ENCODE data around the gene MTMR1. TPM values are rescaled to one million over a fixed set of nuclear protein-coding genes. Genes with fewer than 3 reads are reported as not detected.

Gene MTMR1
- total RNA-seq, 2 experiments from 2014 or later: 33.6 to 34.4 TPM

DNA sequence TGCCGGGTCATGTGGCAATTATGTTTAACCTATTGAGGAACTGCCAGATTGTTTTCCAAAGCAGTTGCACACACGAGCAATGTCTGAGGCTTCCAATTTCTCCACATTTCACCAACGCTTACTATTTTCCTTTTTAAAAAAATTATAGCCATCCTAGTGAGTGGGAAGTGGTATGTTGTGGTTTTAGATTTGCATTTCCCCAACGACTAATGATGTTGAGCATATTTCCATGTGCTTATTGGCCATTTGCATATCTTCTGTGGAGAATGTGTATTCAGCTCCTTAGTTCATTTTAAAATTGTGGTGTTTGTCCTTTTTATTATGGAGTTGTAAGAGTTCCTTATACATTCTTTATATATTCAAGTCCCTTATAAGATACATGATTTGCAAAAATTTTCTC, 60.2 kb downstream of the MTMR1 start:
- Mint-ChIP-seq H3K27me3 (no peaks in the 10 kb centered on the region), H3K9me3 (no peaks in the 10 kb centered on the region), H3K27ac (no peak overlapping the region), H3K4me1 (ENCODE audit: low read depth) (no peaks in the 10 kb centered on the region), H3K4me3 (no peak overlapping the region), H3K36me3 (ENCODE audit: low read depth) (peaks cover 83% of the 10 kb centered on the region)
- Histone ChIP-seq H3K9me3 (ENCODE audit: control insufficient read depth in 1 of 2, insufficient read depth in 1 of 2, low read length in 2 of 2) (no peaks in the 10 kb centered on the region), H3K27me3 (ENCODE audit: control insufficient read depth in 1 of 2, insufficient read depth in 2 of 2, low read length in 2 of 2) (no peaks in the 10 kb centered on the region), H3K27ac (ENCODE audit: low read depth in 1 of 2, low read length in 2 of 2) (no peak overlapping the region), H3K4me1 (ENCODE audit: insufficient read depth, low read length) (peaks cover 3% of the 10 kb centered on the region), H3K36me3 (ENCODE audit: insufficient read depth, low read length) (peaks cover 29% of the 10 kb centered on the region), H3K4me3 (ENCODE audit: low read length) (no peak overlapping the region)
- DNase-seq (no peak), ATAC-seq (ENCODE audit: poor library complexity) (no peak)
- intact Hi-C loops (cut with DNase I, micrococcal nuclease): no loop called here
- POLR2A ChIA-PET: no interaction called here
- TF ChIP-seq, protein P1, sequence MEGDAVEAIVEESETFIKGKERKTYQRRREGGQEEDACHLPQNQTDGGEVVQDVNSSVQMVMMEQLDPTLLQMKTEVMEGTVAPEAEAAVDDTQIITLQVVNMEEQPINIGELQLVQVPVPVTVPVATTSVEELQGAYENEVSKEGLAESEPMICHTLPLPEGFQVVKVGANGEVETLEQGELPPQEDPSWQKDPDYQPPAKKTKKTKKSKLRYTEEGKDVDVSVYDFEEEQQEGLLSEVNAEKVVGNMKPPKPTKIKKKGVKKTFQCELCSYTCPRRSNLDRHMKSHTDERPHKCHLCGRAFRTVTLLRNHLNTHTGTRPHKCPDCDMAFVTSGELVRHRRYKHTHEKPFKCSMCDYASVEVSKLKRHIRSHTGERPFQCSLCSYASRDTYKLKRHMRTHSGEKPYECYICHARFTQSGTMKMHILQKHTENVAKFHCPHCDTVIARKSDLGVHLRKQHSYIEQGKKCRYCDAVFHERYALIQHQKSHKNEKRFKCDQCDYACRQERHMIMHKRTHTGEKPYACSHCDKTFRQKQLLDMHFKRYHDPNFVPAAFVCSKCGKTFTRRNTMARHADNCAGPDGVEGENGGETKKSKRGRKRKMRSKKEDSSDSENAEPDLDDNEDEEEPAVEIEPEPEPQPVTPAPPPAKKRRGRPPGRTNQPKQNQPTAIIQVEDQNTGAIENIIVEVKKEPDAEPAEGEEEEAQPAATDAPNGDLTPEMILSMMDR (IDR thresholded peaks at IDR 0.05): no peak
- CTCF ChIA-PET: no interaction called here

DNA sequence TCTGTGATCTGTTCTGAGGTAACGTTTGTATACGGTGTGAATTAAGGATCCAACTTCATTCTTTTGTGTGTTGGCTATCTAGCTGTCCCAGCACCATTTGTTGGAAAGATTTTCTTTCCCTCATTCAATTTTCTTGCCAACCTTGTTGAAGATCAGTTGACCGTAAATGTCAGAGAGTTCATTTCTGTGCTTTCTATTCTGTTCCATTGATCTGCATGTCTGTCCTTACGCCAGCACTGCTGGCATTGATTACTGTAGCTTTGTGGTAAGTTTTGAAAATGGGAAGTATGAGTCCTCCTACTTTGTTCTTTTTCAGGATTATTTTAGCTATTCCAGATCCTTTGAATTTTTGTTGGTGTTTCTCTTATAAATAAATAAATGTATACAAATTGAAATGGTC, 60.8 kb downstream of the MTMR1 start:
- ChIA-PET POLR2A (interaction anchor here (1.1 kb wide), 1 partner anchor 10 kb away, joined by 3 read pairs; no protein-coding TSS in a partner anchor), CTCF (no interaction called here)
- intact Hi-C loops (cut with DNase I, micrococcal nuclease): no loop called here
- H3K4me1 Mint-ChIP-seq (ENCODE audit: low read depth): no peaks in the 10 kb centered on the region
- H3K27me3 Mint-ChIP-seq: no peaks in the 10 kb centered on the region
- Histone ChIP-seq H3K27me3 (ENCODE audit: control insufficient read depth in 1 of 2, insufficient read depth in 2 of 2, low read length in 2 of 2) (no peaks in the 10 kb centered on the region), H3K36me3 (ENCODE audit: insufficient read depth, low read length) (peaks cover 29% of the 10 kb centered on the region), H3K4me3 (ENCODE audit: low read length) (no peak overlapping the region), H3K4me1 (ENCODE audit: insufficient read depth, low read length) (peaks cover 3% of the 10 kb centered on the region), H3K27ac (ENCODE audit: low read depth in 1 of 2, low read length in 2 of 2) (no peak overlapping the region), H3K9me3 (ENCODE audit: control insufficient read depth in 1 of 2, insufficient read depth in 1 of 2, low read length in 2 of 2) (no peaks in the 10 kb centered on the region)
- DNase-seq: no peak
- no peak for ATAC-seq (ENCODE audit: poor library complexity)
- TF ChIP-seq, protein P1 (IDR thresholded peaks at IDR 0.05): no peak
- H3K27ac Mint-ChIP-seq: no peak overlapping the region
- peaks cover 83% of the 10 kb centered on the region for H3K36me3 Mint-ChIP-seq (ENCODE audit: low read depth)
- H3K4me3 Mint-ChIP-seq: no peak overlapping the region
- H3K9me3 Mint-ChIP-seq: no peaks in the 10 kb centered on the region

GRCh38 chrX:150757371-150757770, 64.2 kb downstream of the MTMR1 start:
- Mint-ChIP-seq H3K27me3 (no peaks in the 10 kb centered on the region), H3K4me1 (ENCODE audit: low read depth) (no peaks in the 10 kb centered on the region), H3K36me3 (ENCODE audit: low read depth) (peaks cover 57% of the 10 kb centered on the region), H3K27ac (no peak overlapping the region), H3K9me3 (no peaks in the 10 kb centered on the region), H3K4me3 (no peak overlapping the region)
- TF ChIP-seq, protein P1 (IDR thresholded peaks at IDR 0.05): no peak
- Histone ChIP-seq H3K27me3 (ENCODE audit: control insufficient read depth in 1 of 2, insufficient read depth in 2 of 2, low read length in 2 of 2) (no peaks in the 10 kb centered on the region), H3K36me3 (ENCODE audit: insufficient read depth, low read length) (peaks cover 28% of the 10 kb centered on the region), H3K9me3 (ENCODE audit: control insufficient read depth in 1 of 2, insufficient read depth in 1 of 2, low read length in 2 of 2) (no peaks in the 10 kb centered on the region), H3K27ac (ENCODE audit: low read depth in 1 of 2, low read length in 2 of 2) (no peak overlapping the region), H3K4me1 (ENCODE audit: insufficient read depth, low read length) (peaks cover 3% of the 10 kb centered on the region), H3K4me3 (ENCODE audit: low read length) (no peak overlapping the region)
- ChIA-PET POLR2A (no interaction called here), CTCF (no interaction called here)
- intact Hi-C loops (cut with DNase I, micrococcal nuclease): no loop called here
- DNase-seq (no peak), ATAC-seq (ENCODE audit: poor library complexity) (no peak)

All from CD4-positive, alpha-beta T cell (primary cell).